Spleen (tissue), 11 donors: ENCODE results near the gene ATF3. TPM values are rescaled to one million over a fixed set of nuclear protein-coding genes. Genes with fewer than 3 reads are reported as not detected.

ENCODE experiments used
- DNase-seq: peaks from one replicate; pipeline ENCODE4 v3.0.0-alpha.2; 2020
- H3K27ac ChIP-seq, 8 donors: fragments of 200-600 bp; sonication (generic) in 7 of 8; 1 replicate in 4 of 8; 2 replicates in 4 of 8; pipeline versions ENCODE4 v1.5.0 to v1.8.0; 2016 to 2021; ENCODE audit warnings: inconsistent platforms in 4 of 8, mild to moderate bottlenecking in 4 of 8, moderate library complexity in 1 of 8
- H3K27me3 ChIP-seq, 7 donors: fragments of 200-600 bp; sonication (generic) in 6 of 7; replicated peaks in 1 of 7; 1 replicate in 4 of 7; 2 replicates in 3 of 7; pipeline versions ENCODE4 v1.5.0 to v1.8.0; 2016 to 2021; ENCODE audit warnings: inconsistent platforms in 3 of 7, mild to moderate bottlenecking in 1 of 7
- H3K36me3 ChIP-seq, 6 donors: fragments of 200-600 bp; sonication (generic) in 5 of 6; 1 replicate in 4 of 6; 2 replicates in 2 of 6; pipeline versions ENCODE4 v1.5.0 to v1.8.0; 2016 to 2021; ENCODE audit warnings: inconsistent platforms in 2 of 6
- H3K4me1 ChIP-seq, 6 donors: fragments of 200-600 bp; sonication (generic) in 5 of 6; 1 replicate in 3 of 6; 2 replicates in 3 of 6; pipeline versions ENCODE4 v1.5.0 to v1.8.0; 2016 to 2021; ENCODE audit warnings: inconsistent platforms in 3 of 6
- H3K4me3 ChIP-seq, 8 donors: fragments of 200-600 bp; sonication (generic) in 7 of 8; 1 replicate in 4 of 8; 2 replicates in 4 of 8; pipeline versions ENCODE4 v1.5.0 to v1.8.0; 2016 to 2021; ENCODE audit warnings: inconsistent platforms in 4 of 8, mild to moderate bottlenecking in 4 of 8, moderate library complexity in 2 of 8
- H3K9me3 ChIP-seq, 8 donors: fragments of 200-600 bp; sonication (generic) in 7 of 8; 1 replicate in 4 of 8; 2 replicates in 4 of 8; pipeline versions ENCODE4 v1.5.0 to v1.8.0; 2016 to 2021; ENCODE audit warnings: inconsistent platforms in 4 of 8
- POLR2A ChIP-seq, 3 donors: fragments of 450-650 bp; IDR thresholded peaks; one replicate each; pipeline ENCODE4 v1.5.1; 2017; ENCODE audit warnings: antibody characterized with exemption in 3 of 3, mild to moderate bottlenecking in 1 of 3
- POLR2AphosphoS5 ChIP-seq, 3 donors: sonication (generic); formaldehyde crosslinking; IDR thresholded peaks; one replicate each; pipeline ENCODE4 v1.5.1; 2017; ENCODE audit warnings: antibody characterized with exemption in 3 of 3
- WGBS, 5 donors: extraction: QIAGEN DNeasy Blood & Tissue Kit in 3 of 5; methylation state at CpG; one replicate each; pipeline versions ENCODE4 v1.1.5 to v1.1.7; 2013 to 2018; 5-methylcytosine and 5-hydroxymethylcytosine counted together
- intact Hi-C: fragments of 100-400 bp; cut with DNase I; formaldehyde crosslinking; loops from one replicate; pipeline ENCODE4 v1.15.0; 2023; ENCODE audit warnings: low total_unique reads
- polyA plus RNA-seq, 3 donors: library from polyadenylated mRNA; stranded (reverse); fragments of 200-250 nt; gene quantifications; one replicate each; pipeline ENCODE4 v1.2.1, GENCODE V29; 2013
- total RNA-seq, 7 donors: library from RNA; depleted of rRNA in 3 of 7; stranded (reverse); fragments of >200 nt in 3 of 7; fragmentation: NEBNext Ultra II Directional in 4 of 7; extraction: Animal tissue kit (Norgen Biotek cat#: 25700) in 4 of 7; gene quantifications; one replicate each; pipeline versions ENCODE4 v1.1.0 to v1.2.1, GENCODE V29; 2016 to 2021
- TF ChIP-seq, protein P1 (sequence below), 11 experiments: fragments of 200-600 bp in 7 of 11; fragments of 450-650 bp in 4 of 11; sonication (generic) in 4 of 11; IDR thresholded peaks in 8 of 11; conservative IDR thresholded peaks in 3 of 11; 1 replicate in 7 of 11; 2 replicates in 4 of 11; pipeline versions ENCODE4 v1.4.0 to v1.8.0; 2016 to 2021; ENCODE audit warnings: antibody characterized with exemption in 11 of 11, inconsistent platforms in 4 of 11, mild to moderate bottlenecking in 1 of 11
- donor health status: healthy with polysubstance abuse.
- donor health status: DM: no; HTN: no; CAD: no; lungs with moderate emphysema.
- donor health status: DM: no; HTN: no; CAD: no.
- donor health status: Bipolar disorder and iron deficiency.
- donor health status: healthy.
- donor health status: DM: no; HTN: no; CAD: no.
- donor health status: DM: yes; HTN: yes; CAD: no.

ATF3 gene
- total and polyA plus RNA-seq, 10 donors, result 1.4 to 31.8 (median 7.4) TPM

DNA sequence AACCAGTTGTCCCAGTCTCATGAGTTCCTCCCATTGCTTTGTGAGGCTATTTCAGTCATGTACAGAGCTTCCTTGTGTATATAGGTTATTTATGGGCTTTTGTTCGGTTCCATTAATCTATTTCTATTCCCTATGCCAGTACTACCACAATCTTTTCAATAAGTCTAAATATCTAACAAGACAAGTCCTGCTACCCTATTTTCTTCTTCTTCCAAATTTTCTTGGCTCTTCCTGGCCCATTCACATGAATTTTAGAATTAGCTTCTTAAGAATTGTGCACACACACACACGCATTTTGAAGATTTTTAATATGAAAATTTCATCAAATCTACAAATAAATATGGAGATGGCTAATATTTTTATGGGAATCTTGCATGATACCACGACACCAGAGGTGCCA, 33.8 kb upstream of the ATF3 start:
- Histone ChIP-seq H3K4me3 (no peak overlapping the region), H3K9me3 (no peaks in the 10 kb centered on the region), H3K27ac (no peak overlapping the region), H3K4me1 (peaks cover 0 to 6% (median 0%) of the 10 kb centered on the region in 6 donors), H3K27me3 (no peaks in the 10 kb centered on the region), H3K36me3 (no peaks in the 10 kb centered on the region)
- intact Hi-C loops, result no loop called here
- DNase-seq, result no peak
- WGBS, 5 donors, result 91 to 97% (median 94%) methylated on average over 3 of the region's 3 CpGs
- TF ChIP-seq, protein P1, sequence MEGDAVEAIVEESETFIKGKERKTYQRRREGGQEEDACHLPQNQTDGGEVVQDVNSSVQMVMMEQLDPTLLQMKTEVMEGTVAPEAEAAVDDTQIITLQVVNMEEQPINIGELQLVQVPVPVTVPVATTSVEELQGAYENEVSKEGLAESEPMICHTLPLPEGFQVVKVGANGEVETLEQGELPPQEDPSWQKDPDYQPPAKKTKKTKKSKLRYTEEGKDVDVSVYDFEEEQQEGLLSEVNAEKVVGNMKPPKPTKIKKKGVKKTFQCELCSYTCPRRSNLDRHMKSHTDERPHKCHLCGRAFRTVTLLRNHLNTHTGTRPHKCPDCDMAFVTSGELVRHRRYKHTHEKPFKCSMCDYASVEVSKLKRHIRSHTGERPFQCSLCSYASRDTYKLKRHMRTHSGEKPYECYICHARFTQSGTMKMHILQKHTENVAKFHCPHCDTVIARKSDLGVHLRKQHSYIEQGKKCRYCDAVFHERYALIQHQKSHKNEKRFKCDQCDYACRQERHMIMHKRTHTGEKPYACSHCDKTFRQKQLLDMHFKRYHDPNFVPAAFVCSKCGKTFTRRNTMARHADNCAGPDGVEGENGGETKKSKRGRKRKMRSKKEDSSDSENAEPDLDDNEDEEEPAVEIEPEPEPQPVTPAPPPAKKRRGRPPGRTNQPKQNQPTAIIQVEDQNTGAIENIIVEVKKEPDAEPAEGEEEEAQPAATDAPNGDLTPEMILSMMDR (IDR thresholded peaks at IDR 0.05 in 8 of 11, conservative IDR thresholded peaks at IDR 0.05 in 3 of 11), result no peak
- TF ChIP-seq POLR2AphosphoS5 (IDR thresholded peaks at IDR 0.05) (no peak), POLR2A (IDR thresholded peaks at IDR 0.05) (no peak)

GRCh38 chr1:212575333-212575732, 33.2 kb upstream of the ATF3 start:
- WGBS, 5 donors, result 89 to 94% (median 93%) methylated on average over 2 of the region's 2 CpGs
- Histone ChIP-seq H3K27ac (no peak overlapping the region), H3K4me1 (peaks cover 0 to 10% (median 1%) of the 10 kb centered on the region in 6 donors), H3K9me3 (no peaks in the 10 kb centered on the region), H3K4me3 (no peak overlapping the region), H3K27me3 (no peaks in the 10 kb centered on the region), H3K36me3 (no peaks in the 10 kb centered on the region)
- intact Hi-C loops, result no loop called here
- no peak for DNase-seq
- TF ChIP-seq, protein P1 (IDR thresholded peaks at IDR 0.05 in 8 of 11, conservative IDR thresholded peaks at IDR 0.05 in 3 of 11), result no peak
- TF ChIP-seq POLR2AphosphoS5 (IDR thresholded peaks at IDR 0.05) (no peak), POLR2A (IDR thresholded peaks at IDR 0.05) (no peak)

DNA sequence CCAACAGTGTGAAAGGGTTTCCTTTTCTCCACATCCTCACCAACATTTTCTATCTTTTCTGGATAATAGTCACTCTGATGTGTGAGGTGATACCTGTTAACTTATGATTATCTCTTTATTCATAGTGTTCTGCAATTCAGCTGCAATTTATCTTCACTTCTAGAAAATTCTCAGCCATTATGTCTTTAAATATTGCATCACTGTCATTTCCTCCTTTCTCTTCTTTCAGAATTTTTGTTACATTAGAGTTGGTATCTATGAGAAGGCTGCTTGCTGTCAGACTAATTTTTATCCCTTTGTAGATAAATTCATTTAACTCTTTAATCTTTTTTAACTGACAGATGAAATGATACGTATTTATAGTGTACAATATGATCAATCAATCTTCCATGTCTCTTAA, 30.5 kb upstream of the ATF3 start:
- 69 to 93% (median 83%) methylated on average over 1 of the region's 1 CpG for whole genome bisulfite sequencing, 5 donors
- intact Hi-C loops, result no loop called here
- peaks cover 0 to 11% (median 1%) of the 10 kb centered on the region in 6 donors for H3K4me1 ChIP-seq
- H3K27me3 ChIP-seq, result no peaks in the 10 kb centered on the region
- no peaks in the 10 kb centered on the region for H3K9me3 ChIP-seq
- no peak overlapping the region for H3K27ac ChIP-seq
- TF ChIP-seq, protein P1 (IDR thresholded peaks at IDR 0.05 in 8 of 11, conservative IDR thresholded peaks at IDR 0.05 in 3 of 11), result no peak
- no peak for DNase-seq
- H3K36me3 ChIP-seq, result no peaks in the 10 kb centered on the region
- H3K4me3 ChIP-seq, result no peak overlapping the region

- Histone ChIP-seq H3K9me3 (no peaks in the 10 kb centered on the region), H3K36me3 (no peaks in the 10 kb centered on the region), H3K27me3 (peaks cover 0 to 5% (median 0%) of the 10 kb centered on the region in 7 donors), H3K4me3 (no peak overlapping the region), H3K27ac (no peak overlapping the region), H3K4me1 (peaks cover 0 to 11% (median 1%) of the 10 kb centered on the region in 6 donors)
- no peak for DNase-seq
- TF ChIP-seq, protein P1 (IDR thresholded peaks at IDR 0.05 in 8 of 11, conservative IDR thresholded peaks at IDR 0.05 in 3 of 11), result no peak
- no peak for TF ChIP-seq POLR2AphosphoS5 (IDR thresholded peaks at IDR 0.05)
- TF ChIP-seq POLR2A (IDR thresholded peaks at IDR 0.05), result no peak
- intact Hi-C loops, result no loop called here
- WGBS, 5 donors, result 92 to 97% (median 96%) methylated on average over 8 of the region's 8 CpGs
Measured at GRCh38 chr1:212581034-212581433, 27.5 kb upstream of the ATF3 start.
